NCI-H2227 (cell line): Measurements from ENCODE around the gene FRZB.

Experiments
- DNase-seq: peaks from one replicate; lab custom pipeline; 2025; ENCODE audit not compliant: unreplicated experiment; lab: John Stamatoyannopoulos, UW

Gene FRZB

GRCh38 chr2:182845794-182846417 is 20.5 kb downstream of the FRZB start:
- no peak for DNase-seq

- DNase-seq: no peak
These were observed 30.0 kb downstream of the FRZB start for GRCh38 chr2:182836451-182836850.

- no peak for DNase-seq
These were observed 32.1 kb downstream of the FRZB start for GRCh38 chr2:182834293-182834692.

GRCh38 chr2:182833084-182833854 is 33.2 kb downstream of the FRZB start:
- no peak for DNase-seq

GRCh38 chr2:182831921-182832320 is 34.5 kb downstream of the FRZB start:
- no peak for DNase-seq

- no peak for DNase-seq
These were observed 35.3 kb downstream of the FRZB start for GRCh38 chr2:182831101-182831500.

- DNase-seq: no peak
These were observed 39.1 kb downstream of the FRZB start for GRCh38 chr2:182827182-182827879.

GRCh38 chr2:182826496-182826895 is 39.9 kb downstream of the FRZB start:
- no peak for DNase-seq

GRCh38 chr2:182826064-182826463 is 40.4 kb downstream of the FRZB start:
- DNase-seq: no peak

GRCh38 chr2:182824767-182825158 is 41.7 kb downstream of the FRZB start:
- no peak for DNase-seq

GRCh38 chr2:182824056-182824766 is 42.2 kb downstream of the FRZB start:
- no peak for DNase-seq

GRCh38 chr2:182822733-182823132 is 43.7 kb downstream of the FRZB start:
- no peak for DNase-seq

- DNase-seq: no peak
These were observed 45.3 kb downstream of the FRZB start for GRCh38 chr2:182821182-182821581.

- DNase-seq: no peak
These were observed 47.0 kb downstream of the FRZB start for GRCh38 chr2:182819412-182819811.

GRCh38 chr2:182818925-182819324 is 47.5 kb downstream of the FRZB start:
- peak; percentile 78 for DNase-seq

- peak; percentile 40 for DNase-seq
These were observed 47.9 kb downstream of the FRZB start for GRCh38 chr2:182818501-182818900.

- DNase-seq: no peak
These were observed 48.9 kb downstream of the FRZB start for GRCh38 chr2:182817558-182817957.

GRCh38 chr2:182816866-182817265 is 49.6 kb downstream of the FRZB start:
- DNase-seq: no peak

GRCh38 chr2:182814804-182815203 is 51.6 kb downstream of the FRZB start:
- DNase-seq: no peak

GRCh38 chr2:182814380-182814779 is 52.1 kb downstream of the FRZB start:
- DNase-seq: no peak

GRCh38 chr2:182810087-182810486 is 56.4 kb downstream of the FRZB start:
- DNase-seq: no peak
